Adipocyte (in vitro differentiated cells): Measurements from ENCODE around the gene TNFRSF13B.

Experiments used
- DNase-seq: peaks from one replicate; pipeline ENCODE4 v3.0.0-alpha.2; 2015; ENCODE audit warnings: low read depth
- H3K27me3 ChIP-seq: replicated peaks from 2 replicates; pipeline ENCODE4 v1.7.0; 2013; ENCODE audit warnings: mild to moderate bottlenecking, low read length, moderate library complexity; ENCODE audit not compliant: control insufficient read depth, insufficient read depth
- H3K36me3 ChIP-seq: 2 replicates; pipeline ENCODE4 v1.7.0; 2013; ENCODE audit warnings: low read length, mild to moderate bottlenecking, moderate library complexity; ENCODE audit not compliant: control insufficient read depth, insufficient read depth, severe bottlenecking
- H3K4me1 ChIP-seq: 2 replicates; pipeline ENCODE4 v1.7.0; 2013; ENCODE audit warnings: mild to moderate bottlenecking, low read length, moderate library complexity; ENCODE audit not compliant: control insufficient read depth, insufficient read depth
- H3K4me3 ChIP-seq: 2 replicates; pipeline ENCODE4 v1.7.0; 2013; ENCODE audit warnings: mild to moderate bottlenecking, low read length, moderate library complexity
- H3K9ac ChIP-seq: 2 replicates; pipeline ENCODE4 v1.7.0; 2013; ENCODE audit warnings: mild to moderate bottlenecking, low read length, moderate library complexity
- H3K9me3 ChIP-seq: 2 replicates; pipeline ENCODE4 v1.7.0; 2013; ENCODE audit warnings: mild to moderate bottlenecking, low read length, moderate library complexity; ENCODE audit not compliant: control insufficient read depth

Gene TNFRSF13B

DNA sequence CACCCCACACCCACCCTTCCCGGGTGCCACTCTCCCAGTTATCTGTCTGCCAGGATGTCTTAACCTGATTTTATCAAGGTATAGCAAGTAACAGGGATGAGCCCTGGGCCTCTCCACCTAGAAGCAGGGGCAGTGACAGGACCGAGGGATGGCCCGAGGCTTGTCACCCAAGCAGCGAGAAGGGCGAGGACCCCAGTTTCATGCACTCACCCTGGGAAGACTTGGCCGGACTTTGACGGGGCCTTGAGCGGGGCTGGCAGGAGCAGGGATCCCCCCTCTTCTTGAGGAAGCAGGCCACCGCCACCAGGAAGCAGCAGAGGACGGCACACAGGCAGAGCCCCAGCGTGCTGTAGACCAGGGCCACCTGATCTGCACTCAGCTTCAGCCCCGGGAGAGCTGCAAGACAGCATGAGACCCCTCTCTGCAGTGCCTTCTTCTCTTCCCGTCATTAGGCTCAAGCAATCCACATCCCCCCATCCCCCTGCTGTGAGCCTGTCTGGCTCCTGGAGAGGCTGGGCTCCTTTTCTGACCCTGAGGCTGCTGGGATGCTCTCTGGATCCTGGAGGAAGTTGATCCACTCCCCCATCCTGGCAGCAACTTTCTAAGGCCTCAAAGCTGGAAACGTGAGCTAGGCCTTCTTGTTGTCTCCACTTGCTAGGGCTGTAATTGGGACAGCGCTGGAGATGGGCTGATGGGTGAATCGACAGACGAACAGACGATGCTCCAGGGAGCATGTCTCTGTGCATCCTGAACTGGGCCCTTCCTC is 31.6 kb downstream of the TNFRSF13B start:
- no peaks in the 10 kb centered on the region for H3K36me3 ChIP-seq
- H3K27me3 ChIP-seq = peaks cover 41% of the 10 kb centered on the region
- no peaks in the 10 kb centered on the region for H3K9me3 ChIP-seq
- H3K4me1 ChIP-seq = no peaks in the 10 kb centered on the region
- no peak for DNase-seq
- H3K9ac ChIP-seq = no peak overlapping the region
- H3K4me3 ChIP-seq = no peak overlapping the region

DNA sequence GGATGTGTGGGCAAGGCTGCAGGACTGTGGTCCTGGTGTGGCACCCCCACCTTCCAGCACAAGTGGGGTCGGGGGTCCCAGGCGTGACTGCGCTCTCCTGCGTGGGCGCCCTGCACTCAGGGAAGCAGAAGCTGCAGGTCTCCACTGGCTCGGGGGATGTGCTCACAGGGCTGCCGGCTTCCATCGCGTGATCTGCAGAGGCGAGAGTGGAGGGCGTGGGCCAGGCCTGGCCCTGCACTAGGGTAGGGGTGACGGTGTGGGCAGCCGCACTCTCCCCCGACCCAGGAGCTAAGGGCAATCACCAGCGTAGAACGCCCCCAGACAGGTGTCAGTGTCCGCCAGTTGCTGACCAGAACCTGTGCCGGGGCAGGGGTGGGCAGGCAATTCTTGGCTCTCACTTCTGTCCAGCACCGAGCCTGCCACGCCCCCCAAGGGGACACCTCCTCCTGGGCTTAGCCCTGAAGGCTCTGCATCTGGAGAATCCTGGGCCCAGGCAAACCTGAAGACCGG is 32.3 kb downstream of the TNFRSF13B start:
- H3K4me3 ChIP-seq = no peak overlapping the region
- no peak for DNase-seq

DNA sequence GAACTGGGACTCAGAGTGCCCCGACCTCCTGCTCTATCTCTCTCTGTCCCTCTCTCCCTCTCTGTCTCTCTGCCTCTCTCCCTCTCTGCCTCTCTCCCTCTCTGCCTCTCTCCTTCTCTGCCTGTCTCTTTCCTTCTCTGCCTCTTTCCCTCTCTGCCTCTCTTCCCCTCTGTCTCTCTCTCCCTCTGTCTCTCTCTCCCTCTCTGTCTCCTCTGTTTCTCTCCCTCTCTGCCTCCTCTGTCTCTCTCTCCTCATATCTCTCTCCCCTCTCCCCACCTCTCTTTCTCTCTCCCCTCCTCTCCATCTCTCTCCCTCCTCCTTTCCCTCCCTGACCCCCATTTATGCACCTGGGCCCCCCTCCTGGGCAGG is 32.7 kb downstream of the TNFRSF13B start:
- H3K9me3 ChIP-seq = no peaks in the 10 kb centered on the region
- peaks cover 31% of the 10 kb centered on the region for H3K27me3 ChIP-seq
- H3K36me3 ChIP-seq = no peaks in the 10 kb centered on the region
- no peaks in the 10 kb centered on the region for H3K4me1 ChIP-seq
- no peak overlapping the region for H3K9ac ChIP-seq
- no peak for DNase-seq
- H3K4me3 ChIP-seq = no peak overlapping the region

More for the DNA sequence above, 32.3 kb downstream of the TNFRSF13B start:
- H3K9ac ChIP-seq = no peak overlapping the region
- H3K9me3 ChIP-seq = no peaks in the 10 kb centered on the region
- no peaks in the 10 kb centered on the region for H3K36me3 ChIP-seq
- H3K4me1 ChIP-seq = no peaks in the 10 kb centered on the region
- H3K27me3 ChIP-seq = peaks cover 36% of the 10 kb centered on the region

DNA sequence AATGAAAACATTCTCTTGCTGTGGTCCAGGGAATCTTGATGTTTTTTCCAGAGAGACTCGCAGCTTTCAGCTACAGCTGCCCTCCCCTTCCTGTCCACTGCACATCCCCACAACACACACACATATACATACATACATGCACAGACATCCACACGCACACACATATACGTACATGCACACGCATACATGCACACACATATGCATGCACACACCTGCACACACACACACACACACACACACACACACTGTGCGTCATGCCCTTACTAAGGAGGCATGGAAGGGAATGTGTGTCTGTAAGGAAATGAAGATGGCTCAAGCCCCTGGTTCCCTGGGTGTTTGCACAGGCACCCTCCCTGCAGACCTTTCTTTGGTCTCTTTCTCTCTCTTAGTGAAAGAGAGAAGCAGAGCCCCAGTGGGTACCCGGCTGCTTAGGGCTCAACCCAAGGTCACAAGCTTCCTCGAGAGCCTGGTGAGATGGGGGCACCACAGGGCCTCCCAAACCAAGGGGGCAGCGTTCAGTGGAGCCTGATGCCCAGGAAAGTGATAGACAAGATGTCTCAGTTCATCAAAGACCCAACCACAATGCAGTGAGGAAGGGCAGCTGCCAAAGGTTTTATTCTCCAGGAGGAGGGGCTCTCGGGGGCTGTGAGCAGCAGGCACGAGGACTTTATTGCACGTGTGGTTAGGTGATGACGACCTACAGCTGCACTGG is 33.3 kb downstream of the TNFRSF13B start:
- H3K9me3 ChIP-seq = no peaks in the 10 kb centered on the region
- no peak for DNase-seq

DNA sequence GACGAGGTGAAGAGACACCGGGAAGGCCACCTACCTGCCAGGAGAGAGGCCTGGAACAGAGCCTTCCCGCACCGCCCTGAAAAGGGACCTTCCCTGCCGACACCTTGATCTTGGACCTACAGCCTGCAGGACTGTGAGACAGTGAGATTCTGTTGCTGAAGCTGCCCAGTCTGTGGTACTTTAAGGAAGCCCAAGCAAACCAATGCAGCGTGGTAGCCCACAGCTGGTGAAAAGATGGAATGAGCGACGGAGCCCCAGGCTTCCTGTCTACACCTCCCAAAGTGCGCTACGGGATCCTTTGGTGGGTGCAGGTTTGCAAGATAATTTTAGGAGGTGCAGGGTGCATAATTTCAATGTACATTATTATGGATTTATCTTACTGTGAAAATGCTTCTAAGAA is 33.9 kb downstream of the TNFRSF13B start:
- Histone ChIP-seq H3K4me1 (no peaks in the 10 kb centered on the region), H3K9ac (no peak overlapping the region), H3K27me3 (peaks cover 24% of the 10 kb centered on the region), H3K36me3 (no peaks in the 10 kb centered on the region), H3K4me3 (no peak overlapping the region), H3K9me3 (no peaks in the 10 kb centered on the region)
- no peak for DNase-seq

More for the DNA sequence above, 33.3 kb downstream of the TNFRSF13B start:
- Histone ChIP-seq H3K27me3 (peaks cover 26% of the 10 kb centered on the region), H3K4me3 (no peak overlapping the region), H3K36me3 (no peaks in the 10 kb centered on the region), H3K4me1 (no peaks in the 10 kb centered on the region), H3K9ac (no peak overlapping the region)

DNA sequence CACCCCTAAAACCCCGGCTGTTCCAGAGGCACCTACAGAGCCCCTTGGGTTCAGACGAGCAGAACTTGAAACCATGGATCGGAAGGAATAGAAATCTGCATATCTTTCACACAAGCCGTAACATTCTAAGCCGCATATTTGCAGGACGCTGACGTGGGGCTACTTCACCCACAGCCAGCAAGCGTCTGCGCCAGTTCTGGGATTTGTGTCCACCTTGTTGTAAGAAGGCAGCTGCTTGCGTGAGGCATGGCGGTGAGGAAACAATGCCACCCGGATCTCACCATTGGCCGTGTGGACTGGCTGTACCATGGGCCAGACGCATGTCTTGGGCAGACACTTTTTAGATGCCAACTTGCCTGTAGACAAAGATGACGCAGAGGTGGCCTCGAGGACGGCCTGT is 34.5 kb downstream of the TNFRSF13B start:
- no peaks in the 10 kb centered on the region for H3K4me1 ChIP-seq

DNA sequence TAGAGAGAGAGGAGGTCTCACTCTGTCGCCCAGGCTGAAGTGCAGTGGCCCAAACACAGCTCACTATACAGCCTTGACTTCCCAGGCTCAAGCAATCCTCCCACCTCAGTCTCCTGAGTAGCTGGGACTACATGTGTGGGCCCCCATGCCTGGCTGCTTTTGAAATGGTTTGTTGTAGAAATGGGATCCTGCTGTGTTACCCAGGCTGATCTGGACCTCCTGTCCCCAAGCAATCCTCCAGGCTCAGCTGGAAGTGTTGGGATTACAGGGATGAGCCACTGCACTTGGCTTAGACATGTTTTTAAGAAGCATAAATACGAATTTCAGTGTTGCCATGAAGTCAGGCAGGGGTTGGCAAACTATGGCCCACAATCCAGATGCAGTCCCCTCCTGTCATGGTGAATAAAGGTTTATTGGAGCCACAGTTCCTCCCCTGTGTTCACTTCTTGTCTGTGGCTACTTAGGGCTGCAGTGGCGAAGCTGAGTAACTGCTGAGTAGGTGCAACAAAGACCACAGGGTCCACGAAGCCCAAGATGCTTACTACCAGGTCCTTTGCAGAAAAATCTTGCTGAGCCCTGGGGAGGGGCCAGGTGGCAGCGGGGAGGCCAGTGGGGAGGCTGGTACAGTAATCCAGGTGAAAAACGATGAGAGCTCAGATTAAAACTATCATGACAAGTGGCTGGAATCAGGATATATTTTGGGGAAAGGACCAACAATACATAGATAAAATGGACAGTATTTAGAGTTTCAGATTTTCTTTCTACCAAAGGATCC is 35.2 kb downstream of the TNFRSF13B start:
- Histone ChIP-seq H3K4me3 (no peak overlapping the region), H3K9ac (no peak overlapping the region), H3K27me3 (peaks cover 38% of the 10 kb centered on the region), H3K36me3 (no peaks in the 10 kb centered on the region), H3K4me1 (no peaks in the 10 kb centered on the region), H3K9me3 (no peaks in the 10 kb centered on the region)
- DNase-seq = no peak

More for the DNA sequence above, 34.5 kb downstream of the TNFRSF13B start:
- Histone ChIP-seq H3K9me3 (no peaks in the 10 kb centered on the region), H3K4me3 (no peak overlapping the region), H3K9ac (no peak overlapping the region), H3K27me3 (peaks cover 30% of the 10 kb centered on the region), H3K36me3 (no peaks in the 10 kb centered on the region)
- DNase-seq = no peak

DNA sequence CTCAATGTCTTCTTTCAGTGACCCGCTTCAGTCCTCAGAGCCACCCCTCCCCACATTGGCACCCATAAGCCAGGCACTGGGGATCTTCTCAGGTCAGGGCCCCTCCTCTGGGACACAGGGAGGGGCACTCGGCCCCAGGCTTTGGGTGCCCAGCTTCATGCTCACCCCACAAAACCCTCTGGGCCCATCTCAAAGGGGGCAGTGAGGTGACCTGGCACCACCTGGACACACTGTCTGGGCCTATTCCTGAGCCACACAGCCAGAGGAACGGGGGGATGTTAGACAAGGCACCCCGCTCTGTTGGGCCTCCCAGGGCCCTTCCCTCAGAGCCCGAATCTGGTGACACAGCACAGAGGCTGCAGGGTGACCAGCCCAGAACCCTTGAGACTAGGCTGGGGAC is 36.1 kb downstream of the TNFRSF13B start:
- no peak for DNase-seq
- Histone ChIP-seq H3K9me3 (no peaks in the 10 kb centered on the region), H3K4me1 (no peaks in the 10 kb centered on the region), H3K4me3 (no peak overlapping the region), H3K9ac (no peak overlapping the region), H3K27me3 (peaks cover 46% of the 10 kb centered on the region), H3K36me3 (no peaks in the 10 kb centered on the region)

DNA sequence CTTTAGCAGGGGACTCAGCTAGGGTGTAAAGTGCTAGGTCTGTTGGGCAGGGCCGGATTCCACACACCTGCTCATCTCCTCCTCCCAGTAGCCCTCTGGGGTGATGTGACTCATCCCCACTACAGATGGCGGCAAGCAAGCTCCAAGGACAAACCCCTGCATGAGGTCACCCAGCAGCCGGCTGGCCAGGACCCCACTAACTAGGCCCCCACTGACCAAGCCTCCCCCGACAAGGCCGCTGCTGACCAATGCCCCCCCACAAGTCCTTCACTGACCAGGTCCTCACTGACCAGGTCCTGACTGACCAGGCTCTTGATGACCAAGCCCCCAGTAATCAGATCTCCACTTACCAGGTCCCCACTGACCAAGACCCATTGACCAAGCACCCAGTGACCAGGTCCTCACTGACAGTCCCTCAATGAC is 36.7 kb downstream of the TNFRSF13B start:
- H3K9ac ChIP-seq = no peak overlapping the region
- H3K4me1 ChIP-seq = no peaks in the 10 kb centered on the region
- no peaks in the 10 kb centered on the region for H3K9me3 ChIP-seq
- no peak for DNase-seq
- peaks cover 47% of the 10 kb centered on the region for H3K27me3 ChIP-seq
- no peak overlapping the region for H3K4me3 ChIP-seq
- H3K36me3 ChIP-seq = no peaks in the 10 kb centered on the region

DNA sequence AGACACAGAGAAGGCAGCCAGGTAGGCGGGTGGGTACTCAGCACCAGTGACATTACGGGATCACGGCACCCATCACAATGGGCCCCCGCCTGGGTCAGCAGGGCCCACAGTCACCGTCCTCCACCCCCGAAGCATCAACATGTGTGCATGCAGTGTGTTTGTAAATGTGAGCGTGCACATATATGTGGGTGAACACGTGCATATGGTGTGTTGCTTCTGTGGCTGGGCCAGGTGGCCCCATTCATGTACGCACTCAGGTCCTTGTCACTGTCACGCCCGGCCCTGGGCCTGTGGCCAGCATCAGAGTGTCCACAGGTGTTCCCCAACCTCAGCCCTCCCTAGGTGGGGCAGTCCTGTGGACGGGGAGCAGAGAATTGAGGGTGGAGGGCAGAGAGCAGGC is 37.1 kb downstream of the TNFRSF13B start:
- Histone ChIP-seq H3K4me3 (no peak overlapping the region), H3K9me3 (no peaks in the 10 kb centered on the region), H3K27me3 (peaks cover 52% of the 10 kb centered on the region), H3K9ac (no peak overlapping the region), H3K36me3 (no peaks in the 10 kb centered on the region), H3K4me1 (no peaks in the 10 kb centered on the region)
- DNase-seq = no peak
